ENCODE results near the gene CBX5. TPM values are rescaled to one million over a fixed set of nuclear protein-coding genes. Genes with fewer than 3 reads are reported as not detected.

The CBX5 gene
- polyA plus RNA-seq, 1 of the 3 experiments (the other 2 are of a cell fraction), result 11.6 TPM

DNA sequence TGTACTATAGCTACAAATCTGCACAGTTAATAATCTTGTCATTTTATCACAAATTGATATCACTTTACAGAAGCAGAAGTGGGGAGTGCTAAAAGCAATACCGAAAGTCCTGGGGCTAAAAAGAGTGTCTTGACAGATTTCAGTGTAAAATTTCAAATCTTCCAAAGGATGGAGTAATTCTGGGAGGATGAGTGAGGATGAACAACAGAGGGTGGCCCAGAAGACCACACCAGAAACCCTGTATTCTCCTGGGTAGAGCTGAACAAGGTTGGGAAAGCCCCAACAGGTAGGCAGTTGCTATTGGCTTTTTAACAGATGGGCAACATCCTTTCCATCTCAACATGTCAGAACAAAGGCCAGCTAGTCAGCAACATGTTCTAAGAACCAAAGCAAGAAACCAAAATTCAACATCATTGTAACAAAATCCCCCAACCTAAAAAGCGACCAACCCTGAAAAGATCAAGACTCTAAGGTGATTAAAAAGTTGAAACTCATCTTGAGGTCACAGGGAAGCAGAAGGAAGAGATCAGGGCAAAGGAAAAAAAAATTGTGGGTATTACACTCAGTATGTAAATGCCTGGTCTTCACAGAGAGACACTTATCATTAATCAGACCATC lies 38.8 kb downstream of the CBX5 start:
- Histone ChIP-seq H3K36me3 (replicated peaks in 1 of 2; ENCODE audit: control insufficient read depth in 1 of 2, insufficient read depth in 2 of 2, low read length in 1 of 2) (peaks cover 50 to 77% of the 10 kb centered on the region in 2 experiments), H3K9me2 (no peaks in the 10 kb centered on the region), H3K4me2 (no peak overlapping the region), H3K79me2 (ENCODE audit: insufficient read depth) (peaks cover 35% of the 10 kb centered on the region), H3K4me3 (ENCODE audit: low read depth in 2 of 2, low read length in 1 of 2) (no peak overlapping the region), H3K27me3 (ENCODE audit: insufficient read depth) (no peaks in the 10 kb centered on the region), H3F3A (replicated peaks; ENCODE audit: insufficient read depth) (peaks cover 16% of the 10 kb centered on the region), H3K4me1 (ENCODE audit: control insufficient read depth in 1 of 2, insufficient read depth in 2 of 2, low read depth in 1 of 2, low read length in 1 of 2) (no peaks in the 10 kb centered on the region), H3K9ac (no peak overlapping the region), H2AFZ (ENCODE audit: low read depth) (no peak overlapping the region), H3K27ac (ENCODE audit: low read depth in 2 of 2, low read length in 1 of 2) (no peak overlapping the region), H3K9me3 (no peaks in the 10 kb centered on the region), H4K20me1 (ENCODE audit: insufficient read depth) (no peaks in the 10 kb centered on the region)
- ChIA-PET CTCF (interaction anchor here (0.7 to 3.3 kb wide), 8 partner anchors 10 to 128 kb away, joined by 3 to 24 read pairs (median 6); no protein-coding TSS in a partner anchor), POLR2A (no interaction called here)
- no peak for TF ChIP-seq MEF2A (IDR thresholded peaks at IDR 0.05; ENCODE audit: borderline replicate concordance, low read depth)
- no peak for TF ChIP-seq RCOR1 (IDR thresholded peaks at IDR 0.05; ENCODE audit: low read length)
- TF ChIP-seq SMC3 (IDR thresholded peaks at IDR 0.05; ENCODE audit: low read depth, low read length), result no peak
- no peak for TF ChIP-seq NFIC (IDR thresholded peaks at IDR 0.05; ENCODE audit: borderline replicate concordance)
- TF ChIP-seq NRF1 (IDR thresholded peaks at IDR 0.05; ENCODE audit: low read depth, low read length), result no peak
- no peak for TF ChIP-seq RFX5 (IDR thresholded peaks at IDR 0.05; ENCODE audit: low read length)
- TF ChIP-seq POLR2AphosphoS5 (IDR thresholded peaks at IDR 0.05; ENCODE audit: low read depth, low read length), result no peak
- TF ChIP-seq, protein P1, sequence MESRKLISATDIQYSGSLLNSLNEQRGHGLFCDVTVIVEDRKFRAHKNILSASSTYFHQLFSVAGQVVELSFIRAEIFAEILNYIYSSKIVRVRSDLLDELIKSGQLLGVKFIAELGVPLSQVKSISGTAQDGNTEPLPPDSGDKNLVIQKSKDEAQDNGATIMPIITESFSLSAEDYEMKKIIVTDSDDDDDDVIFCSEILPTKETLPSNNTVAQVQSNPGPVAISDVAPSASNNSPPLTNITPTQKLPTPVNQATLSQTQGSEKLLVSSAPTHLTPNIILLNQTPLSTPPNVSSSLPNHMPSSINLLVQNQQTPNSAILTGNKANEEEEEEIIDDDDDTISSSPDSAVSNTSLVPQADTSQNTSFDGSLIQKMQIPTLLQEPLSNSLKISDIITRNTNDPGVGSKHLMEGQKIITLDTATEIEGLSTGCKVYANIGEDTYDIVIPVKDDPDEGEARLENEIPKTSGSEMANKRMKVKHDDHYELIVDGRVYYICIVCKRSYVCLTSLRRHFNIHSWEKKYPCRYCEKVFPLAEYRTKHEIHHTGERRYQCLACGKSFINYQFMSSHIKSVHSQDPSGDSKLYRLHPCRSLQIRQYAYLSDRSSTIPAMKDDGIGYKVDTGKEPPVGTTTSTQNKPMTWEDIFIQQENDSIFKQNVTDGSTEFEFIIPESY (IDR thresholded peaks at IDR 0.05; ENCODE audit: borderline replicate concordance, low read depth), result no peak
- no peak for TF ChIP-seq TCF12 (IDR thresholded peaks at IDR 0.05)
- TF ChIP-seq GABPA (IDR thresholded peaks at IDR 0.05; ENCODE audit: low read depth), result no peak
- TF ChIP-seq, protein P2, sequence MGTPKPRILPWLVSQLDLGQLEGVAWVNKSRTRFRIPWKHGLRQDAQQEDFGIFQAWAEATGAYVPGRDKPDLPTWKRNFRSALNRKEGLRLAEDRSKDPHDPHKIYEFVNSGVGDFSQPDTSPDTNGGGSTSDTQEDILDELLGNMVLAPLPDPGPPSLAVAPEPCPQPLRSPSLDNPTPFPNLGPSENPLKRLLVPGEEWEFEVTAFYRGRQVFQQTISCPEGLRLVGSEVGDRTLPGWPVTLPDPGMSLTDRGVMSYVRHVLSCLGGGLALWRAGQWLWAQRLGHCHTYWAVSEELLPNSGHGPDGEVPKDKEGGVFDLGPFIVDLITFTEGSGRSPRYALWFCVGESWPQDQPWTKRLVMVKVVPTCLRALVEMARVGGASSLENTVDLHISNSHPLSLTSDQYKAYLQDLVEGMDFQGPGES (IDR thresholded peaks at IDR 0.05; ENCODE audit: low read depth, low read length), result no peak
- WGBS (ENCODE audit: low lambda C conversion rate), result 88% methylated on average over 2 of the region's 2 CpGs
- no peak for DNase-seq

DNA sequence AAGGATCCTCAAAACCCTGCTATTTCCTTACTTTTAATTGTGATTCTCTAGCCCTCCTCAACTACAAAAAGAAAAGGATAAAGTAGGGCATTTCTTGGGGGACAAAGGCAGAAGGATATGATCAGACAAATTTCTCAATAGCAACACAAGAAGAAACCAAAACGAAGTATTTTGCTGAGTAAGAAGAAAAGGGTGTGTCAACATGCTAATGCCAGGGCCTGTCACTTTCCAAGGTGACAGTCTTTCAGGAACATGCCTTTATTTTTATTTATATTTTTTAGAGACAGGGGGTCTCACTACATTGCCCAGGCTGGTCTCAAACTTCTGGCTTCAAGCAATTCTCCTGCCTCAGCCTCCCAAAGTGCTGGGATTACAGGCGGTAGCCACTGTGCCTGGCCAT lies 39.8 kb downstream of the CBX5 start:
- CTCF ChIA-PET, result interaction anchor here (1.2 to 3.3 kb wide), 6 partner anchors 11 to 139 kb away, joined by 4 to 24 read pairs (median 7); no protein-coding TSS in a partner anchor
- Histone ChIP-seq H3F3A (replicated peaks; ENCODE audit: insufficient read depth) (peaks cover 21% of the 10 kb centered on the region), H3K9me2 (no peaks in the 10 kb centered on the region), H3K9me3 (no peaks in the 10 kb centered on the region), H3K36me3 (replicated peaks in 1 of 2; ENCODE audit: control insufficient read depth in 1 of 2, insufficient read depth in 2 of 2, low read length in 1 of 2) (peaks cover 52 to 74% of the 10 kb centered on the region in 2 experiments), H3K4me3 (ENCODE audit: low read depth in 2 of 2, low read length in 1 of 2) (no peak overlapping the region), H3K79me2 (ENCODE audit: insufficient read depth) (peaks cover 31% of the 10 kb centered on the region), H3K4me2 (no peak overlapping the region), H4K20me1 (ENCODE audit: insufficient read depth) (no peaks in the 10 kb centered on the region), H2AFZ (ENCODE audit: low read depth) (no peak overlapping the region), H3K27ac (ENCODE audit: low read depth in 2 of 2, low read length in 1 of 2) (no peak overlapping the region), H3K4me1 (ENCODE audit: control insufficient read depth in 1 of 2, insufficient read depth in 2 of 2, low read depth in 1 of 2, low read length in 1 of 2) (no peaks in the 10 kb centered on the region), H3K9ac (no peak overlapping the region), H3K27me3 (ENCODE audit: insufficient read depth) (no peaks in the 10 kb centered on the region)
- TF ChIP-seq, protein P2 (IDR thresholded peaks at IDR 0.05; ENCODE audit: low read depth, low read length), result no peak
- TF ChIP-seq GATA2 (CRISPR knock-in tag; IDR thresholded peaks at IDR 0.05), result no peak
- no peak for TF ChIP-seq POLR2AphosphoS5 (IDR thresholded peaks at IDR 0.05; ENCODE audit: low read depth, low read length)
- no peak for TF ChIP-seq RXRA (IDR thresholded peaks at IDR 0.05; ENCODE audit: borderline replicate concordance, low read depth)
- DNase-seq, result no peak
- WGBS (ENCODE audit: low lambda C conversion rate), result 76% methylated on average over 2 of the region's 2 CpGs
- POLR2A ChIA-PET, result interaction anchor here (1.8 kb wide), 1 partner anchor 40 kb away, joined by 4 read pairs; the partner anchor contains the start of gene HNRNPA1

Measured in SK-N-SH (cell line).